Measurements from ENCODE around the gene MFAP4.

Gene MFAP4

DNA sequence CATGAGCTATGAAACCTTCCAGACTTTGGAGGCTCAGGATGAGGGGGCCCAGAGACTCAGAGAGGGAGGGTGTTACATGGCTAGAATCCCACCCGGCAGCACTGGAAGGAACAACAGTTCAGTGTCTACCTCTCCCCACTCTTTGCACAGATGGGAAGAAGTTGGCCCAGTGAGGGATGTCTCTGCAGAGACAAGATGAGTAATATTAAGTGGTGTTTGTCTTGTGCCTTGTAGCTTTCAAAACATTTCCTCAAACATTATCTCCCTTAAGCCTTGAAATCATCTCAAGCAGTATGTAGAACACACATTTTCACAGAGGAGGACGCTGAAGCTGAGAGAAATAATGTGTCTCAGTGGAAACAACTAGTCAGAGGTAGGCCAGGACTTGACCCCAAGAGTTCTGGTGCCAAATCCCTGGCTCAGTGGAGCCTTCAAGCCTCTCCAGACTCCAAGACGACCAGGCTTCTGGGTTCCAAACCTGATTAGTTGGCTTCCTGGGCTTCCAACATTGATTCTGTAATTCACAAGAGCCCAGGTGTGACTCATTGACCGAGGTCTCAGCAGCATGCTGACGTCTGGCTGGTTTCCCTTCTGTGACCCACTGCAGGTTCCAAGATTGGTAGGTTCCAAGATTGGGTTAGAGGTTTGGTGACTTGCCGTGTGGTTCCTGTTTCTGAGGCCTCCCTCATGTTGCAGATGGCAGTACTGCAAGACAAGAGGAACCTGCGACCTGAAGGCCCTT, 31.4 kb upstream of the MFAP4 start:
- no peak overlapping the region for H3K4me2 ChIP-seq
- H3K4me1 ChIP-seq, result no peaks in the 10 kb centered on the region

DNA sequence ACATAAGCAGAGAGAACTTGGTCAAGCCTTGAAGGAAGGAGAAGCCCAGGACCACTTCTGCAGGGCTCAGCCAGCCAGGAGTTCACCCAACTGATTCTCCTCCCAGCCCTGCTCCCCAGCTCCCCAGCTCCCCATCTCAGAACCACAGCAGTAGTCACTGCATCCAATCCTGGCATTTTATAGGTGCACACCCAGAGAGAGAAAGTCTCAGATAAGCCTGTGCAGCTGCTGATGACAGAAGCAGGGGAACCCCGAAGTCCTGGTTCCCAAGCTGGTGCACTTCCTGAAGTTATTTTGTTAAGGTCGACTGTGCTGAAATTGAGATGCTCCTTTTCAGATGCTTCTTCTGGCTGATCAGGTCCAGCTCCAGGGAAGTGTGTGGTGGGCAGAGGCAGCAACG, 30.6 kb upstream of the MFAP4 start:
- no peak overlapping the region for H3K4me3 ChIP-seq
- no peak overlapping the region for H3K27ac ChIP-seq
- H3K4me2 ChIP-seq, result no peak overlapping the region
- H3K27me3 ChIP-seq, result no peaks in the 10 kb centered on the region
- 0 out of 22 replicates have a peak, but pooled peaks cover 0 to 11% (median 0%) of the 10 kb centered on the region in 11 experiments for H4K20me1 ChIP-seq
- no peaks in the 10 kb centered on the region for H3K9me3 ChIP-seq (replicated peaks in 1 of 11)
- H3K9ac ChIP-seq, result no peak overlapping the region
- H3K4me1 ChIP-seq, result no peaks in the 10 kb centered on the region
- no peaks in the 10 kb centered on the region for H3K36me3 ChIP-seq
- no peak for TF ChIP-seq Cebpa-rat (IDR thresholded peaks at IDR 0.05)

More for the DNA sequence above, 31.4 kb upstream of the MFAP4 start:
- H4K20me1 ChIP-seq, result 0 out of 22 replicates have a peak, but pooled peaks cover 0 to 11% (median 0%) of the 10 kb centered on the region in 11 experiments
- no peak overlapping the region for H3K9ac ChIP-seq
- no peaks in the 10 kb centered on the region for H3K9me3 ChIP-seq (replicated peaks in 1 of 11)
- no peaks in the 10 kb centered on the region for H3K36me3 ChIP-seq
- no peak overlapping the region for H3K27ac ChIP-seq
- H3K4me3 ChIP-seq, result no peak overlapping the region
- TF ChIP-seq Cebpa-rat (IDR thresholded peaks at IDR 0.05), result no peak
- H3K27me3 ChIP-seq, result no peaks in the 10 kb centered on the region

DNA sequence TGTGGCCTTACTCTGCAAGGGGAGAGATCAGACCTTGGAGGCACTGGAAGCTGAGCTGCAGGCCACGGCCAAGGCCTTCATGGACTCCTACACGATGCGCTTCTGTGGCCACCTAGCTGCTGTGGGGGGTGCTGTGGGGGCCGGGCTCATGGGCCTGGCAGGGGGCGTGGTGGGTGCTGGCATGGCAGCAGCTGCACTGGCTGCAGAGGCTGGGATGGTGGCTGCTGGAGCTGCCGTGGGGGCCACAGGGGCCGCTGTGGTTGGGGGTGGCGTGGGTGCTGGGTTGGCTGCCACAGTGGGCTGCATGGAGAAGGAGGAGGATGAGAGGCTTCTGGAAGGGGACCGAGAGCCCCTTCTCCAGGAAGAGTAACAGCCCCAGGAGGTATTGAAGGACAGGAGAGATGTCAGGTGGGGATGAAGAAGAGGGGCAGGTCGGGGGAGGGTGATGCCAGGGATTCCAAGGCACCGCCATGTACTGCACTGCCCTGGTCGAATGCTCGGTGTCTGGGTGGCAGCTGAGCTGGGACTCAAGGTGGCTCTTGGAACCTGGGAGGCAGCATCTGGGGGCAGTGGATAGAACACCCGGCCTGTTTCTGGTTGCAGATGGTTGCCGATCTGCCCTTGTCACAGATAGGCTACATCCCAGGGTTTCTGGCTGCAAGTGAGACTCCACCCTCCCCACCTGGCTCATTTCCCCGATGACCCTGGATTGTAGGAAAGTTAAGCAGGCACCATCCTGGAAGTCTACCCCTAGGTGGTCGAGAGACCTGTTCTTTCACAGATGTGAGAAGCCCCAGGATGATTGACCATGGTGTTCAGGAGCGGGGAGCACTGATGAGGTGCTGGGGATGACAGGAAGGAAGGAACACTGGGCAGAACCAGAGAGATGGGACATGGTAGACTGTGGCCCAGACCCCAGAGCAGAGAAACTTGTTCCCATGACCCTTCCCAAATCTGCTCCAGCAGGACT, 29.1 kb upstream of the MFAP4 start:
- no peaks in the 10 kb centered on the region; a peak in 1 of 22 replicates for H3K27me3 ChIP-seq
- no peak overlapping the region for H3K4me2 ChIP-seq
- no peak overlapping the region for H3K4me3 ChIP-seq
- H3K9ac ChIP-seq, result no peak overlapping the region
- H3K27ac ChIP-seq, result no peak overlapping the region
- no peaks in the 10 kb centered on the region for H3K4me1 ChIP-seq
- 0 out of 22 replicates have a peak, but pooled peaks cover 0 to 11% (median 0%) of the 10 kb centered on the region in 11 experiments for H4K20me1 ChIP-seq
- no peaks in the 10 kb centered on the region for H3K36me3 ChIP-seq
- H3K9me3 ChIP-seq (replicated peaks in 1 of 11), result no peaks in the 10 kb centered on the region
- TF ChIP-seq Cebpa-rat (IDR thresholded peaks at IDR 0.05), result no peak

DNA sequence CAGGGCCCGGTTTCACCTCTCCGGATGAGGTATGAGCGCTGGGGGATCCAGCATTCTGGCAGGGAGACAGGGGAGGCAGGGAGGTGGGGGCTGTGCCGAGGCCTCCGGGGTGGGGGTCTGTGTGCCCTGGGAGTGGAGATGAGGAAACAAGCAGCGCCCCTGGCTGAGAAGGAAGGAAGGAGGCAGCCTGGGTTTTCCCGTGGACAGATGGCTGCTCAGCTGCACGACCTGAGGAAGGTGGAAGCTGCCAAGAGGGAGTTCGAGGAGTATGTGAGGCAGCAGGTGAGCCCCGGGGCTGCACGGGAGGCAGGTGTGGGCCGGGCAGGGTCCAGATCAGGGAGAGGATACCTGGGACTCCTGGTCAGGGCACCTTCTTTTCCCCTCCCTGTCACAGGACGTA, 28.3 kb upstream of the MFAP4 start:
- 0 out of 22 replicates have a peak, but pooled peaks cover 0 to 11% (median 0%) of the 10 kb centered on the region in 11 experiments for H4K20me1 ChIP-seq
- no peaks in the 10 kb centered on the region for H3K36me3 ChIP-seq
- H3K9ac ChIP-seq, result no peak overlapping the region
- no peak overlapping the region for H3K27ac ChIP-seq
- TF ChIP-seq Cebpa-rat (IDR thresholded peaks at IDR 0.05), result no peak
- no peak overlapping the region for H3K4me3 ChIP-seq
- no peaks in the 10 kb centered on the region for H3K9me3 ChIP-seq (replicated peaks in 1 of 11)
- no peaks in the 10 kb centered on the region; a peak in 1 of 22 replicates for H3K27me3 ChIP-seq
- H3K4me2 ChIP-seq, result no peak overlapping the region
- no peaks in the 10 kb centered on the region for H3K4me1 ChIP-seq

DNA sequence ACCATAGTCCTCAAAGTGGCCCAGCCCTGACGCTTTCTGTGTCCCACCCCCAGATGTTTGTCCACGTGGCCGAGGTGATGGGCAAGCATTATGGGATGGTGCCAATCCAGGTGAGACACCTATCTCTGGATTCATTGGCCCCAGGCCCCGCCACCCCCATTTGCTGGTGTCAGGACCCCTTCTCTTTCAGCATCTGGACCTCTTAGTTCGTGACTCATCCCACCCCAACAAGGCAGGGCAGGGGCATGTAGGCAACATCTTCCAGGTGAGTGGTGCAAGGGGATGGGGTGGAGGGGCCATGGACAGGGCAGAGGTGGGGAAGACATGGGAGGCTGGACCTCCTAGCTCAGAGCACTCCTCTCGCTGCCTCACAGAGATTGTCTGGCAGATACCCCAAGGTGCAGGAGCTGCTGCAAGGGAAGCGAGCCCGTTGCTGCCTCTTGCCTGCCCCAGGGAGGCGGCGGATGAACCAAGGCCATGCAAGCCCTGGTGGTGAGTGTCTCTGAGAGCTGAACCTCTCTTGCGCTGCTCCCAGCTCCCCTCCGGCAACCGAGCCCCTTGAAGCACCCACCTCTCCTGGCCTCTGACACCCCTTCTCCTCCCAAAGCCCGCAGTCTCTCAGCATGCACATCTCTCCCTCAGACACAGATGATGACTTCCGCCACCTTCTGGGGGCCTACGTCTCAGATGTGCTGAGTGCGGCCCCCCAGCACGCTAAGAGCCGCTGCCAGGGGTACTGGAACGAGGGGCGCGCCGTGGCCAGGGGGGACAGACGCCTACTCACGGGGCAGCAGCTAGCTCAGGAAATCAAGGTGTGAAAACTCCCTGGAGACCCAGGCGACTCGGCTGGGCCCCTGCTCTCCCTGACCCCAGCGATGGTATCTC, 27.6 kb upstream of the MFAP4 start:
- H3K4me3 ChIP-seq, result no peak overlapping the region
- no peaks in the 10 kb centered on the region for H3K36me3 ChIP-seq
- TF ChIP-seq Cebpa-rat (IDR thresholded peaks at IDR 0.05), result no peak
- no peak overlapping the region for H3K27ac ChIP-seq
- no peaks in the 10 kb centered on the region for H3K9me3 ChIP-seq (replicated peaks in 1 of 11)
- H3K9ac ChIP-seq, result no peak overlapping the region
- no peak overlapping the region for H3K4me2 ChIP-seq
- peaks cover 0 to 11% (median 0%) of the 10 kb centered on the region in 11 experiments; a peak in 1 of 22 replicates for H4K20me1 ChIP-seq
- no peaks in the 10 kb centered on the region; a peak in 1 of 22 replicates for H3K27me3 ChIP-seq
- H3K4me1 ChIP-seq, result no peaks in the 10 kb centered on the region

DNA sequence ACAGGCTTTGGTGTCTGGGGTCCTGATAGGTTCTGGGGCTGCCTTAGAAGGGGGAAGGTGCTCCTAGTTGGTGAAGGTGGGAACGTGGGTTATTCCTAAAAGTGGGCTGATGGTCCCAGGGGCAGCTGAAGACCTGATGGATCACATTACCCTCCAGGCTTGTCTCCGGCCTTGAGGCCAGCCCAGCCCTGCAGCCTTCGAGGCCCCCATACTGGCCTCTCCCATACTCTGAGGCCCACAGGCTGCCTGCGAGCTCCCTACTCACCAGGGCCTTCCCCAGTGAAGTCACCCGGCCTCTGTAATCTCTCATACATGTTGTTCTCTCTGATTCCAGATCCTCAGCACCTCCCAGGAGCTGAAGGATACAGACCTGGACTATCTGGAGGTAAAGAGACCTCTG, 26.8 kb upstream of the MFAP4 start:
- Histone ChIP-seq H3K4me1 (no peaks in the 10 kb centered on the region), H3K9ac (no peak overlapping the region), H3K27me3 (no peaks in the 10 kb centered on the region; a peak in 1 of 22 replicates), H3K27ac (no peak overlapping the region), H3K4me3 (no peak overlapping the region), H3K36me3 (no peaks in the 10 kb centered on the region), H3K4me2 (no peak overlapping the region), H4K20me1 (peaks cover 0 to 11% (median 0%) of the 10 kb centered on the region in 11 experiments; a peak in 1 of 22 replicates), H3K9me3 (replicated peaks in 1 of 11) (no peaks in the 10 kb centered on the region)
- no peak for TF ChIP-seq Cebpa-rat (IDR thresholded peaks at IDR 0.05)

DNA sequence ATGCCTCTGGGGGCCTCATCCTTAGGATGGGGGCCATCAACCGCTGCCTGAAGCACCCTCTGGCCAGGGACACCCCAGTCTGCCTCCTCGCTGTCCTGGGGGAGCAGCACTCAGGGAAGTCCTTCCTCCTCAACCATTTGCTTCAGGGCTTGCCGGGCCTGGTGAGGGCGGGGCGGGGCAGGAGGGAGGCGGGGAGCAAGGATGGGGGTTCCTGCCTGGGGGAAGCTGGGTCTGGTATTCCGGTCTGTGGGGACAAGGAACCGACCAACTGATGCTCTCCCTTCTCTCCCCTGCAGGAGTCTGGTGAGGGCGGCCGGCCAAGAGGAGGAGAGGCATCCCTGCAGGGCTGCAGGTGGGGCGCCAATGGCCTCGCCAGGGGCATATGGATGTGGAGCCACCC, 26.0 kb upstream of the MFAP4 start:
- no peak overlapping the region for H3K4me2 ChIP-seq
- H3K4me3 ChIP-seq, result no peak overlapping the region
- no peak for TF ChIP-seq Cebpa-rat (IDR thresholded peaks at IDR 0.05)
- no peaks in the 10 kb centered on the region for H3K9me3 ChIP-seq (replicated peaks in 1 of 11)
- no peak overlapping the region for H3K27ac ChIP-seq
- H3K27me3 ChIP-seq, result no peaks in the 10 kb centered on the region; a peak in 1 of 22 replicates
- no peak overlapping the region for H3K9ac ChIP-seq
- H3K4me1 ChIP-seq, result no peaks in the 10 kb centered on the region
- no peaks in the 10 kb centered on the region for H3K36me3 ChIP-seq
- H4K20me1 ChIP-seq, result peaks cover 0 to 11% (median 0%) of the 10 kb centered on the region in 11 experiments; a peak in 1 of 22 replicates

DNA sequence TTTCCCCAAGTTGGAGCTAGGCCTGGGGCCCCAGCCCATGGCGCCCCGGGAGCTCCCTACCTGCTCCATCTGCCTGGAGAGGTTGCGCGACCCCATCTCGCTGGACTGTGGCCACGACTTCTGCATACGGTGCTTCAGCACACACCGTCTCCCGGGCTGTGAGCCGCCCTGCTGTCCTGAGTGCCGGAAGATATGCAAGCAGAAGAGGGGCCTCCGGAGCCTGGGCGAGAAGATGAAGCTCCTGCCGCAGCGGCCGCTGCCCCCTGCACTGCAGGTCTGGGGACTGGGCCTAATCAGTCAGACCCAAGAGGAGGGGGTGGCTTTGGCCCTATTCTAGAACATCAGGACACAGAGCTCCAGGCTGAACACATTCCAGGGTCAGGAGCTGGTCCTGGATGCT, 25.5 kb upstream of the MFAP4 start:
- Histone ChIP-seq H3K4me1 (no peaks in the 10 kb centered on the region), H3K36me3 (no peaks in the 10 kb centered on the region), H4K20me1 (peaks cover 0 to 11% (median 0%) of the 10 kb centered on the region in 11 experiments; a peak in 1 of 22 replicates), H3K27me3 (no peaks in the 10 kb centered on the region; a peak in 1 of 22 replicates), H3K27ac (no peak overlapping the region), H3K4me3 (no peak overlapping the region), H3K9ac (no peak overlapping the region), H3K9me3 (replicated peaks in 1 of 11) (no peaks in the 10 kb centered on the region), H3K4me2 (no peak overlapping the region)
- TF ChIP-seq Cebpa-rat (IDR thresholded peaks at IDR 0.05), result no peak

Data from BLaER1 treated with 17β-estradiol and CSF1 and Interleukin-3, amounts not matched to agents 10 nM and 100 nM (cell line).